Astrocyte of the cerebellum (primary cell): ENCODE data around the gene MRPL24.

Source experiments
- DNase-seq: peaks from one replicate; pipeline ENCODE4 v3.0.0-alpha.2; 2011; ENCODE audit warnings: low read depth
- H3K4me3 ChIP-seq: 2 replicates; pipeline ENCODE4 v1.5.1; 2011; ENCODE audit warnings: mild to moderate bottlenecking, low read depth, low read length, moderate library complexity
- CTCF ChIP-seq: IDR thresholded peaks from 2 replicates; pipeline ENCODE4 v1.5.1; 2012; ENCODE audit warnings: low read length, low read depth, moderate library complexity, mild to moderate bottlenecking; ENCODE audit errors: missing control alignments
- in situ Hi-C: cut with HindIII; loops from 2 replicates; pipeline ENCODE4 v1.10.0; 2017; ENCODE audit warnings: low sequenced_read_pairs

Gene MRPL24

GRCh38 chr1:156751757-156752481 lies 11.0 kb upstream of the MRPL24 start:
- in situ Hi-C loops: no loop called here
- TF ChIP-seq CTCF: no peak
- DNase-seq: peak; percentile 83
- peak overlapping the region; percentile 94 for H3K4me3 ChIP-seq

DNA sequence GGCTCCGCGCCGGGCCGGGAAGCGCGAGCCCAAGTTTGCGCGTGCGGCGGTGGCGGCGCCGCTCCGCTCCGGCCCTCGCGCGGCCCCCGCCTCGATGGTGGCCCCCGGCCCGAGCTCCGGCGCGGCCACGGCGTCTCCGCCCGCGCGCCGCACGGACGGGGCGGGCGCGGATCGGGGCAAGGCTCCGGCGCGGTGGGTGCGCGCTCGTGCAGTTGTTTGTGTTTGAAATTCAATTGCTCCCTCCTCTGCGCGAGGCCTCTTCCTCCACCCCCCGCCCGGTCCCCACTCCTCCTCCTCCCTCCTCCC lies 10.5 kb upstream of the MRPL24 start, which contains the start of gene HDGF:
HDGF (minus strand) TSS at position 225 of the 306 bp plus-strand sequence. CDS start 246 bp downstream, outside the sequence.
- in situ Hi-C loops: no loop called here
- TF ChIP-seq CTCF: no peak
- DNase-seq: no peak
- H3K4me3 ChIP-seq: peak within 1 kb of the TSS; percentile 94

GRCh38 chr1:156750711-156751450 lies 10.0 kb upstream of the MRPL24 start:
- no peak for DNase-seq
- no peak for TF ChIP-seq CTCF
- H3K4me3 ChIP-seq: peak overlapping the region; percentile 94
- in situ Hi-C loops: no loop called here

- TF ChIP-seq CTCF: no peak
- no peak for DNase-seq
- in situ Hi-C loops: no loop called here
Measured at GRCh38 chr1:156750191-156750672, 9.3 kb upstream of the MRPL24 start.

DNA sequence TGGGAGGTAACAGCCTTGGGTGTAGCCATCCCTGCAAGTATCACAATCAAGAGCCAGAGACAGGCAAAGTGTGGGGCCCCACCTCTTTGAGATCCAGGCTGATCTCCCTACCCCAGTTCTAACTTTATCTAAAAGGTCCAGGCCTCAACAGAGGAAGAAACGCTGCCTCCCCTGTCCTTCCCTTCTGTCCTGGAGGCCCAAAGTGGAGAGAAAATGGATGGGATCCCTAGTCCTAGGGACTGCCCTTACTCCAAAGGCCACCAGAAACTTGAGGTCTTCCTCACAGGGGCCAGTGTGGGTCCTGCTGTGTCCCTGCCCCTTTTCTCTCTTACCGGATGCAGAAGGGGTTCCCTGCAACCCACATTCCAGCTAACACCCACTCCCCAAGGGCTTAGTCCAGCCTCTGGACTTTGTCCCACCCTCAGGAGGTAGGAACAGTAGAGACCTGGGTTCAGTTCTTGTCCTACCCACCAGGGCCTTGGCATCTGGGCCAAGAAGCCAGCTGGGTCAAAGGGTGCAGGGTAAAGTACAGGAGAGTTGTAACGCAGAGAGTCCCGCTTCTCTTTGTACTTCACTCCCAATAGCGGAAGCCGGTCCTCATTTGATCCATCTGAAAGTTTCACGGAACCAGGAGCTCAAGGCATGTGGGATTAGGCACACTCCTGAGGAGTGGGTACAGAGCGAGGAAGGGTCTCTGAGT lies 8.7 kb upstream of the MRPL24 start:
- in situ Hi-C loops: no loop called here
- no peak for DNase-seq
- H3K4me3 ChIP-seq: peak overlapping the region; percentile 94
- no peak for TF ChIP-seq CTCF

More at GRCh38 chr1:156750191-156750672, 9.3 kb upstream of the MRPL24 start:
- peak overlapping the region; percentile 94 for H3K4me3 ChIP-seq

- TF ChIP-seq CTCF: no peak
- in situ Hi-C loops: no loop called here
- no peak for DNase-seq
- H3K4me3 ChIP-seq: peak overlapping the region; percentile 94
Measured at GRCh38 chr1:156748670-156749418, 8.0 kb upstream of the MRPL24 start.
